ENCODE data around the gene HMCN1. TPM values are rescaled to one million over a fixed set of nuclear protein-coding genes. Genes with fewer than 3 reads are reported as not detected.

HMCN1 gene
- total and polyA plus RNA-seq, 2 experiments from 2014 or later = 1.6 to 8.7 TPM

DNA sequence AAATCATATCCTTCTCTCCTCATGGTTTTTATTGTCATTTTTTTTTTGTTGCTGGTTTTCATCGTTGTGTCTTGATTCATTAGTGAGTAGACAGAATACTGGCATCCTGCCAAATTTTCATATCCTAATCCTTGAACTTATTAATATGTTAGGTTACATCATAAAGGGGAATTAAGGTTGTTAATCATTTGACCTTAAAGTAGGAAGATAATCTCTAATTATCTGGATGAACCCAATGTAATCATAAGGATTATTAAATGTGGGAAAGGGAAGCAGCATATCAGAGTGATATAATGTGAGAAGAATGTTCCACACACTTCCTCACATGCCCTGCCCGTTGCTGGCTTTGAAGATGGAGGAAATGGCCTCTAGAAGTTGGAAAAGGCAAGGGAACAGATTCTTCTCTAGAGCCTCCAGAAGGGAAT lies 299.7 kb downstream of the HMCN1 start (continued):
- TF ChIP-seq, protein P1, sequence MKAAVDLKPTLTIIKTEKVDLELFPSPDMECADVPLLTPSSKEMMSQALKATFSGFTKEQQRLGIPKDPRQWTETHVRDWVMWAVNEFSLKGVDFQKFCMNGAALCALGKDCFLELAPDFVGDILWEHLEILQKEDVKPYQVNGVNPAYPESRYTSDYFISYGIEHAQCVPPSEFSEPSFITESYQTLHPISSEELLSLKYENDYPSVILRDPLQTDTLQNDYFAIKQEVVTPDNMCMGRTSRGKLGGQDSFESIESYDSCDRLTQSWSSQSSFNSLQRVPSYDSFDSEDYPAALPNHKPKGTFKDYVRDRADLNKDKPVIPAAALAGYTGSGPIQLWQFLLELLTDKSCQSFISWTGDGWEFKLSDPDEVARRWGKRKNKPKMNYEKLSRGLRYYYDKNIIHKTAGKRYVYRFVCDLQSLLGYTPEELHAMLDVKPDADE (IDR thresholded peaks at IDR 0.05) = no peak

DNA sequence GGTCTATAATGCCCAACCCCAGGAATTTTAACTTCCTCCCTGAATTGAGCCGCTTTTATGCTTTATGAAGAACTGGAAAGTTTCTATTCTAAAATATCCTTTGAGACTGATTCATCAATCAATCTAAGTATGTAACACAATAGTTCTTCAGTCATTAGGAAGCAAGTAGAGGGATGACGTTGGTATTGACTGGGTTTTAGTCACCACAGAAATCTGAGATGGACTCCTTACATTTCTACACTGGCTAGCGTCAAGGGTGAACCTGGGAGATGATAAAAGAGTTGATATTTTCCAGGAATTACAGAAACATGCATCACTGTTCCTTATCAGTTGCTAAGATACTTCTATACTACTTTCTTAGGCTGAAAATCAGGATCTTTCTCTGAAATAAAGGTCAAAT lies 308.0 kb downstream of the HMCN1 start:
- no peak for ATAC-seq
- no peaks in the 10 kb centered on the region for H3K4me1 ChIP-seq (ENCODE audit: insufficient read depth)
- no peaks in the 10 kb centered on the region for H3F3A ChIP-seq (replicated peaks; ENCODE audit: low read depth)
- TF ChIP-seq ZNF331 (CRISPR knock-in tag; IDR thresholded peaks at IDR 0.05; ENCODE audit: low read depth) (no peak), POLR2AphosphoS5 (IDR thresholded peaks at IDR 0.05; ENCODE audit: low read depth) (no peak), EZH2 (IDR thresholded peaks at IDR 0.05; ENCODE audit: low read depth, unreplicated experiment) (no peak), CREB1 (CRISPR knock-in tag; IDR thresholded peaks at IDR 0.05; ENCODE audit: low read depth) (no peak), ZNF114 (CRISPR knock-in tag; IDR thresholded peaks at IDR 0.05) (no peak), NANOG (IDR thresholded peaks at IDR 0.05; ENCODE audit: borderline replicate concordance) (no peak), STAT1 (IDR thresholded peaks at IDR 0.05; ENCODE audit: unreplicated experiment) (no peak), EZH2phosphoT487 (IDR thresholded peaks at IDR 0.05; ENCODE audit: unreplicated experiment) (no peak)
- TF ChIP-seq, protein P2, sequence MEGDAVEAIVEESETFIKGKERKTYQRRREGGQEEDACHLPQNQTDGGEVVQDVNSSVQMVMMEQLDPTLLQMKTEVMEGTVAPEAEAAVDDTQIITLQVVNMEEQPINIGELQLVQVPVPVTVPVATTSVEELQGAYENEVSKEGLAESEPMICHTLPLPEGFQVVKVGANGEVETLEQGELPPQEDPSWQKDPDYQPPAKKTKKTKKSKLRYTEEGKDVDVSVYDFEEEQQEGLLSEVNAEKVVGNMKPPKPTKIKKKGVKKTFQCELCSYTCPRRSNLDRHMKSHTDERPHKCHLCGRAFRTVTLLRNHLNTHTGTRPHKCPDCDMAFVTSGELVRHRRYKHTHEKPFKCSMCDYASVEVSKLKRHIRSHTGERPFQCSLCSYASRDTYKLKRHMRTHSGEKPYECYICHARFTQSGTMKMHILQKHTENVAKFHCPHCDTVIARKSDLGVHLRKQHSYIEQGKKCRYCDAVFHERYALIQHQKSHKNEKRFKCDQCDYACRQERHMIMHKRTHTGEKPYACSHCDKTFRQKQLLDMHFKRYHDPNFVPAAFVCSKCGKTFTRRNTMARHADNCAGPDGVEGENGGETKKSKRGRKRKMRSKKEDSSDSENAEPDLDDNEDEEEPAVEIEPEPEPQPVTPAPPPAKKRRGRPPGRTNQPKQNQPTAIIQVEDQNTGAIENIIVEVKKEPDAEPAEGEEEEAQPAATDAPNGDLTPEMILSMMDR (conservative IDR thresholded peaks at IDR 0.05; ENCODE audit: low read depth in 2 of 2) = no peak
- TF ChIP-seq, protein P3, sequence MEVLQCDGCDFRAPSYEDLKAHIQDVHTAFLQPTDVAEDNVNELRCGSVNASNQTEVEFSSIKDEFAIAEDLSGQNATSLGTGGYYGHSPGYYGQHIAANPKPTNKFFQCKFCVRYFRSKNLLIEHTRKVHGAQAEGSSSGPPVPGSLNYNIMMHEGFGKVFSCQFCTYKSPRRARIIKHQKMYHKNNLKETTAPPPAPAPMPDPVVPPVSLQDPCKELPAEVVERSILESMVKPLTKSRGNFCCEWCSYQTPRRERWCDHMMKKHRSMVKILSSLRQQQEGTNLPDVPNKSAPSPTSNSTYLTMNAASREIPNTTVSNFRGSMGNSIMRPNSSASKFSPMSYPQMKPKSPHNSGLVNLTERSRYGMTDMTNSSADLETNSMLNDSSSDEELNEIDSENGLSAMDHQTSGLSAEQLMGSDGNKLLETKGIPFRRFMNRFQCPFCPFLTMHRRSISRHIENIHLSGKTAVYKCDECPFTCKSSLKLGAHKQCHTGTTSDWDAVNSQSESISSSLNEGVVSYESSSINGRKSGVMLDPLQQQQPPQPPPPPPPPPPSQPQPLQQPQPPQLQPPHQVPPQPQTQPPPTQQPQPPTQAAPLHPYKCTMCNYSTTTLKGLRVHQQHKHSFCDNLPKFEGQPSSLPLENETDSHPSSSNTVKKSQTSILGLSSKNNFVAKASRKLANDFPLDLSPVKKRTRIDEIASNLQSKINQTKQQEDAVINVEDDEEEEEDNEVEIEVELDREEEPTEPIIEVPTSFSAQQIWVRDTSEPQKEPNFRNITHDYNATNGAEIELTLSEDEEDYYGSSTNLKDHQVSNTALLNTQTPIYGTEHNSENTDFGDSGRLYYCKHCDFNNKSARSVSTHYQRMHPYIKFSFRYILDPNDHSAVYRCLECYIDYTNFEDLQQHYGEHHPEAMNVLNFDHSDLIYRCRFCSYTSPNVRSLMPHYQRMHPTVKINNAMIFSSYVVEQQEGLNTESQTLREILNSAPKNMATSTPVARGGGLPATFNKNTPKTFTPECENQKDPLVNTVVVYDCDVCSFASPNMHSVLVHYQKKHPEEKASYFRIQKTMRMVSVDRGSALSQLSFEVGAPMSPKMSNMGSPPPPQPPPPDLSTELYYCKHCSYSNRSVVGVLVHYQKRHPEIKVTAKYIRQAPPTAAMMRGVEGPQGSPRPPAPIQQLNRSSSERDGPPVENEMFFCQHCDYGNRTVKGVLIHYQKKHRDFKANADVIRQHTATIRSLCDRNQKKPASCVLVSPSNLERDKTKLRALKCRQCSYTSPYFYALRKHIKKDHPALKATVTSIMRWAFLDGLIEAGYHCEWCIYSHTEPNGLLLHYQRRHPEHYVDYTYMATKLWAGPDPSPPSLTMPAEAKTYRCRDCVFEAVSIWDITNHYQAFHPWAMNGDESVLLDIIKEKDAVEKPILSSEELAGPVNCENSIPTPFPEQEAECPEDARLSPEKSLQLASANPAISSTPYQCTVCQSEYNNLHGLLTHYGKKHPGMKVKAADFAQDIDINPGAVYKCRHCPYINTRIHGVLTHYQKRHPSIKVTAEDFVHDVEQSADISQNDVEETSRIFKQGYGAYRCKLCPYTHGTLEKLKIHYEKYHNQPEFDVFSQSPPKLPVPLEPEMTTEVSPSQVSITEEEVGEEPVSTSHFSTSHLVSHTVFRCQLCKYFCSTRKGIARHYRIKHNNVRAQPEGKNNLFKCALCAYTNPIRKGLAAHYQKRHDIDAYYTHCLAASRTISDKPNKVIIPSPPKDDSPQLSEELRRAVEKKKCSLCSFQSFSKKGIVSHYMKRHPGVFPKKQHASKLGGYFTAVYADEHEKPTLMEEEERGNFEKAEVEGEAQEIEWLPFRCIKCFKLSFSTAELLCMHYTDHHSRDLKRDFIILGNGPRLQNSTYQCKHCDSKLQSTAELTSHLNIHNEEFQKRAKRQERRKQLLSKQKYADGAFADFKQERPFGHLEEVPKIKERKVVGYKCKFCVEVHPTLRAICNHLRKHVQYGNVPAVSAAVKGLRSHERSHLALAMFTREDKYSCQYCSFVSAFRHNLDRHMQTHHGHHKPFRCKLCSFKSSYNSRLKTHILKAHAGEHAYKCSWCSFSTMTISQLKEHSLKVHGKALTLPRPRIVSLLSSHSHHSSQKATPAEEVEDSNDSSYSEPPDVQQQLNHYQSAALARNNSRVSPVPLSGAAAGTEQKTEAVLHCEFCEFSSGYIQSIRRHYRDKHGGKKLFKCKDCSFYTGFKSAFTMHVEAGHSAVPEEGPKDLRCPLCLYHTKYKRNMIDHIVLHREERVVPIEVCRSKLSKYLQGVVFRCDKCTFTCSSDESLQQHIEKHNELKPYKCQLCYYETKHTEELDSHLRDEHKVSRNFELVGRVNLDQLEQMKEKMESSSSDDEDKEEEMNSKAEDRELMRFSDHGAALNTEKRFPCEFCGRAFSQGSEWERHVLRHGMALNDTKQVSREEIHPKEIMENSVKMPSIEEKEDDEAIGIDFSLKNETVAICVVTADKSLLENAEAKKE (CRISPR knock-in tag; IDR thresholded peaks at IDR 0.05) = no peak
- TF ChIP-seq, protein P4, sequence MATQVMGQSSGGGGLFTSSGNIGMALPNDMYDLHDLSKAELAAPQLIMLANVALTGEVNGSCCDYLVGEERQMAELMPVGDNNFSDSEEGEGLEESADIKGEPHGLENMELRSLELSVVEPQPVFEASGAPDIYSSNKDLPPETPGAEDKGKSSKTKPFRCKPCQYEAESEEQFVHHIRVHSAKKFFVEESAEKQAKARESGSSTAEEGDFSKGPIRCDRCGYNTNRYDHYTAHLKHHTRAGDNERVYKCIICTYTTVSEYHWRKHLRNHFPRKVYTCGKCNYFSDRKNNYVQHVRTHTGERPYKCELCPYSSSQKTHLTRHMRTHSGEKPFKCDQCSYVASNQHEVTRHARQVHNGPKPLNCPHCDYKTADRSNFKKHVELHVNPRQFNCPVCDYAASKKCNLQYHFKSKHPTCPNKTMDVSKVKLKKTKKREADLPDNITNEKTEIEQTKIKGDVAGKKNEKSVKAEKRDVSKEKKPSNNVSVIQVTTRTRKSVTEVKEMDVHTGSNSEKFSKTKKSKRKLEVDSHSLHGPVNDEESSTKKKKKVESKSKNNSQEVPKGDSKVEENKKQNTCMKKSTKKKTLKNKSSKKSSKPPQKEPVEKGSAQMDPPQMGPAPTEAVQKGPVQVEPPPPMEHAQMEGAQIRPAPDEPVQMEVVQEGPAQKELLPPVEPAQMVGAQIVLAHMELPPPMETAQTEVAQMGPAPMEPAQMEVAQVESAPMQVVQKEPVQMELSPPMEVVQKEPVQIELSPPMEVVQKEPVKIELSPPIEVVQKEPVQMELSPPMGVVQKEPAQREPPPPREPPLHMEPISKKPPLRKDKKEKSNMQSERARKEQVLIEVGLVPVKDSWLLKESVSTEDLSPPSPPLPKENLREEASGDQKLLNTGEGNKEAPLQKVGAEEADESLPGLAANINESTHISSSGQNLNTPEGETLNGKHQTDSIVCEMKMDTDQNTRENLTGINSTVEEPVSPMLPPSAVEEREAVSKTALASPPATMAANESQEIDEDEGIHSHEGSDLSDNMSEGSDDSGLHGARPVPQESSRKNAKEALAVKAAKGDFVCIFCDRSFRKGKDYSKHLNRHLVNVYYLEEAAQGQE (IDR thresholded peaks at IDR 0.05; ENCODE audit: unreplicated experiment) = no peak
- TF ChIP-seq, protein P1 (IDR thresholded peaks at IDR 0.05) = no peak

More for the DNA sequence above, 308.0 kb downstream of the HMCN1 start:
- Histone ChIP-seq H4K20me1 (replicated peaks; ENCODE audit: insufficient read depth) (no peaks in the 10 kb centered on the region), H3K79me2 (replicated peaks; ENCODE audit: insufficient read depth) (no peaks in the 10 kb centered on the region), H3K27me3 (ENCODE audit: insufficient read depth) (no peaks in the 10 kb centered on the region), H3K9me2 (ENCODE audit: insufficient read depth) (no peaks in the 10 kb centered on the region; the same call in 1 of the 2 replicates), H3K4me3 (no peak overlapping the region), H3K27ac (ENCODE audit: low read depth) (no peak overlapping the region), H3K36me3 (ENCODE audit: insufficient read depth) (no peaks in the 10 kb centered on the region), H2AFZ (no peak overlapping the region), H3K4me2 (no peak overlapping the region)
- Mint-ChIP-seq H3K4me1 (no peaks in the 10 kb centered on the region), H3K36me3 (ENCODE audit: low read depth) (no peaks in the 10 kb centered on the region), H3K9me3 (no peaks in the 10 kb centered on the region), H3K27me3 (ENCODE audit: insufficient read depth, low read depth, poor library complexity) (no peaks in the 10 kb centered on the region), H3K27ac (no peak overlapping the region), H3K4me3 (no peak overlapping the region)
- no peak for DNase-seq (ENCODE audit: low spot score)
